CD4-positive, alpha-beta T cell treated with Interleukin-10 for 1 hour (primary cell): ENCODE data around the gene PLEK2.

Experiments used
- DNase-seq: peaks from one replicate; pipeline ENCODE4 v3.0.0-alpha.2; 2020

The PLEK2 gene

GRCh38 chr14:67395876-67396189, 16.1 kb downstream of the PLEK2 start:
- DNase-seq = no peak

GRCh38 chr14:67395086-67395875, 16.7 kb downstream of the PLEK2 start:
- no peak for DNase-seq

- no peak for DNase-seq
Observed at GRCh38 chr14:67393689-67394088, 18.3 kb downstream of the PLEK2 start.

- DNase-seq = no peak
Observed at GRCh38 chr14:67392800-67393199, 19.2 kb downstream of the PLEK2 start.

- DNase-seq = no peak
Observed at GRCh38 chr14:67392123-67392522, 19.8 kb downstream of the PLEK2 start.

GRCh38 chr14:67391268-67391667, 20.7 kb downstream of the PLEK2 start:
- DNase-seq = no peak

GRCh38 chr14:67389811-67390534, 22.0 kb downstream of the PLEK2 start:
- no peak for DNase-seq

- no peak for DNase-seq
Observed at GRCh38 chr14:67389275-67389674, 22.7 kb downstream of the PLEK2 start.

GRCh38 chr14:67387195-67387594, 24.8 kb downstream of the PLEK2 start:
- DNase-seq = no peak

GRCh38 chr14:67385618-67386017, 26.3 kb downstream of the PLEK2 start:
- no peak for DNase-seq

GRCh38 chr14:67385120-67385519, 26.8 kb downstream of the PLEK2 start:
- DNase-seq = no peak

- no peak for DNase-seq
Observed at GRCh38 chr14:67377916-67378315, 34.0 kb downstream of the PLEK2 start.

- DNase-seq = no peak
Observed at GRCh38 chr14:67373347-67373746, 38.6 kb downstream of the PLEK2 start.

- no peak for DNase-seq
Observed at GRCh38 chr14:67372833-67373232, 39.1 kb downstream of the PLEK2 start.

GRCh38 chr14:67371247-67372148, 40.5 kb downstream of the PLEK2 start:
- no peak for DNase-seq

- no peak for DNase-seq
Observed at GRCh38 chr14:67370830-67371229, 41.1 kb downstream of the PLEK2 start.

- no peak for DNase-seq
Observed at GRCh38 chr14:67365476-67365875, 46.5 kb downstream of the PLEK2 start.

GRCh38 chr14:67360470-67361206, 51.3 kb downstream of the PLEK2 start:
- no peak for DNase-seq

GRCh38 chr14:67359775-67360469, 52.0 kb downstream of the PLEK2 start, which contains the start of the genes ATP6V1D and EIF2S1:
TSS of gene ATP6V1D (minus strand) at chr14:67359804. CDS start at chr14:67359698, 106 bp downstream.
TSS of gene EIF2S1 (plus strand) at chr14:67360328. CDS start at chr14:67364768, 4,440 bp downstream.
- DNase-seq = peak; percentile 100

- no peak for DNase-seq
Observed at GRCh38 chr14:67358924-67359774, 52.8 kb downstream of the PLEK2 start.

- DNase-seq = no peak
Observed at GRCh38 chr14:67357969-67358354, 54.0 kb downstream of the PLEK2 start.
